Urothelium cell line (cell line): ENCODE data around the gene LNPK.
"Not testable (repeated sequence)": the region's sequence is repeated elsewhere in the genome, so short reads cannot be mapped to it uniquely, and the experiment has no call there.

Source experiments
- DNase-seq: peaks from one replicate; pipeline ENCODE4 v3.0.0; 2011; ENCODE audit warnings: low spot score, mixed read lengths
- FAIRE-seq: peaks from 2 replicates; lab custom pipeline; 2011; peaks lifted over from hg19 to GRCh38; lab: Jason Lieb, UNC

Gene LNPK

GRCh38 chr2:175976391-175977157, 25.5 kb downstream of the LNPK start:
- no peak for DNase-seq
- FAIRE-seq: no peak

- FAIRE-seq (no peak), DNase-seq (no peak)
Observed at GRCh38 chr2:175973373-175973772, 28.7 kb downstream of the LNPK start.

- no peak for FAIRE-seq
- no peak for DNase-seq
Observed at GRCh38 chr2:175966839-175967238, 35.2 kb downstream of the LNPK start.

GRCh38 chr2:175965773-175966172, 36.3 kb downstream of the LNPK start:
- FAIRE-seq (no peak), DNase-seq (no peak)

GRCh38 chr2:175964195-175964594, 37.9 kb downstream of the LNPK start:
- DNase-seq (no peak), FAIRE-seq (no peak)

GRCh38 chr2:175963171-175963570, 38.9 kb downstream of the LNPK start:
- FAIRE-seq, DNase-seq: not testable (repeated sequence)

- no peak for DNase-seq
- no peak for FAIRE-seq
Observed at GRCh38 chr2:175957845-175958244, 44.2 kb downstream of the LNPK start.

- FAIRE-seq (no peak), DNase-seq (no peak)
Observed at GRCh38 chr2:175955136-175955535, 46.9 kb downstream of the LNPK start.

GRCh38 chr2:175950512-175950911, 51.6 kb downstream of the LNPK start:
- no peak for DNase-seq
- no peak for FAIRE-seq

GRCh38 chr2:175948191-175948590, 53.9 kb downstream of the LNPK start:
- DNase-seq: no peak
- no peak for FAIRE-seq

GRCh38 chr2:175947073-175947472, 55.0 kb downstream of the LNPK start:
- FAIRE-seq (no peak), DNase-seq (no peak)

- DNase-seq (no peak), FAIRE-seq (no peak)
Observed at GRCh38 chr2:175941699-175942098, 60.4 kb downstream of the LNPK start.

GRCh38 chr2:175937216-175937615, 64.9 kb downstream of the LNPK start:
- FAIRE-seq (no peak), DNase-seq (no peak)

- DNase-seq (no peak), FAIRE-seq (no peak)
Observed at GRCh38 chr2:175935289-175936181, 66.5 kb downstream of the LNPK start.

GRCh38 chr2:175932675-175933074, 69.4 kb downstream of the LNPK start:
- FAIRE-seq: no peak

GRCh38 chr2:175931805-175932204, 70.3 kb downstream of the LNPK start:
- FAIRE-seq: no peak
- DNase-seq: no peak

More at GRCh38 chr2:175932675-175933074, 69.4 kb downstream of the LNPK start:
- DNase-seq: no peak

- FAIRE-seq (no peak), DNase-seq (no peak)
Observed at GRCh38 chr2:175930504-175930903, 71.6 kb downstream of the LNPK start.

GRCh38 chr2:175929850-175930249, 72.2 kb downstream of the LNPK start:
- DNase-seq (no peak), FAIRE-seq (no peak)

GRCh38 chr2:175926272-175926671, 75.8 kb downstream of the LNPK start:
- FAIRE-seq (no peak), DNase-seq (no peak)

- FAIRE-seq (no peak), DNase-seq (no peak)
Observed at GRCh38 chr2:175922160-175922559, 79.9 kb downstream of the LNPK start.

- FAIRE-seq: no peak
Observed at GRCh38 chr2:175918935-175919334, 83.1 kb downstream of the LNPK start.

GRCh38 chr2:175914846-175915245, 87.2 kb downstream of the LNPK start:
- no peak for FAIRE-seq

More at GRCh38 chr2:175918935-175919334, 83.1 kb downstream of the LNPK start:
- DNase-seq: no peak

More at GRCh38 chr2:175914846-175915245, 87.2 kb downstream of the LNPK start:
- DNase-seq: no peak
